Activated CD8-positive, alpha-beta memory T cell treated with anti-CD3 and anti-CD28 coated beads, Interleukin-2, amount 50 U/mL, for 1 hour (primary cell): ENCODE results near the gene NUP35.
A peak's percentile ranks its signal among the peaks of the same experiment; 100 is the strongest.

Source experiments
- DNase-seq: peaks from one replicate; pipeline ENCODE4 v3.0.0-alpha.2; 2020; ENCODE audit errors: extremely low read depth

NUP35 gene, protein sequence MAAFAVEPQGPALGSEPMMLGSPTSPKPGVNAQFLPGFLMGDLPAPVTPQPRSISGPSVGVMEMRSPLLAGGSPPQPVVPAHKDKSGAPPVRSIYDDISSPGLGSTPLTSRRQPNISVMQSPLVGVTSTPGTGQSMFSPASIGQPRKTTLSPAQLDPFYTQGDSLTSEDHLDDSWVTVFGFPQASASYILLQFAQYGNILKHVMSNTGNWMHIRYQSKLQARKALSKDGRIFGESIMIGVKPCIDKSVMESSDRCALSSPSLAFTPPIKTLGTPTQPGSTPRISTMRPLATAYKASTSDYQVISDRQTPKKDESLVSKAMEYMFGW

GRCh38 chr2:183124222-183124956 lies at the start of gene NUP35:
TSS of gene NUP35 (plus strand) at chr2:183124443. CDS start at chr2:183124458, 15 bp downstream.
- peak; percentile 60 for DNase-seq

- no peak for DNase-seq
Measured at GRCh38 chr2:183078163-183078463, 46.1 kb upstream of the NUP35 start.

- DNase-seq: peak; percentile 28
Measured at GRCh38 chr2:183078464-183079138, 45.6 kb upstream of the NUP35 start, which contains the start of gene DUSP19. TSS of gene DUSP19 (plus strand) at chr2:183078747. CDS start at chr2:183078934, 187 bp downstream.

- DNase-seq: no peak
Measured at GRCh38 chr2:183079139-183079775, 45.0 kb upstream of the NUP35 start.

GRCh38 chr2:183081911-183082310 lies 42.3 kb upstream of the NUP35 start:
- no peak for DNase-seq

GRCh38 chr2:183088061-183088460 lies 36.2 kb upstream of the NUP35 start:
- no peak for DNase-seq

DNA sequence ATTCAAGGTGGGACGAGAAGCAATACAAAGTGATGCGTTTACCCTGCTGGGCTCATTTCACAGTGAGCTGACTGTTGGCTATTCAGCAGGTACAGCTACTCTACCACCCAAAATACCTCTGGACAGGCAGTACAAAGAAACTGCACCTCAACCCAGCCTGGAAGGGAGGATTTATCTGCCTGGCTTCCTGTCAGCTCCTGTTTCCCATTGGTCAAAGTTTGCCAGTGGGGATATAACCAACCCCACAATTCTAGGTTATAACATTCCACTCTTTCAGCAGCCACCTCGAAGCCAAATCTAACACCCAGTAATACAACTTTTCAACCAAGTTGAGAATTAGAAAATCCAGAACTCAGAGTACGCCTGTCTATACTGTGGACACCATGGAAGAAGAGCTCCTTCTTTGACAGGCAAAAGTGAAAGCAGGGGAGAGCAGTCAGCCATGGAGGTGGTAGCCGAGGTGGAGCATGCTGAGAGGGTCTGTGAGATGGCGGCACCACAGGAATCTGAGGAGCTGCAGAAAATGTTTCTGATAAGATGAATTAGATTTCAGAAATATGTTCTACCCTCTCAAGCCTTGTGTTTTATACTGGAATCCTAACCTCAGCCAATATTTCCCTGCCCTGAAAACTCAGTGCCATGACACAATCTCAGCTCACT lies 34.9 kb upstream of the NUP35 start:
- DNase-seq: no peak

- no peak for DNase-seq
Measured at GRCh38 chr2:183091318-183091953, 32.8 kb upstream of the NUP35 start.

DNA sequence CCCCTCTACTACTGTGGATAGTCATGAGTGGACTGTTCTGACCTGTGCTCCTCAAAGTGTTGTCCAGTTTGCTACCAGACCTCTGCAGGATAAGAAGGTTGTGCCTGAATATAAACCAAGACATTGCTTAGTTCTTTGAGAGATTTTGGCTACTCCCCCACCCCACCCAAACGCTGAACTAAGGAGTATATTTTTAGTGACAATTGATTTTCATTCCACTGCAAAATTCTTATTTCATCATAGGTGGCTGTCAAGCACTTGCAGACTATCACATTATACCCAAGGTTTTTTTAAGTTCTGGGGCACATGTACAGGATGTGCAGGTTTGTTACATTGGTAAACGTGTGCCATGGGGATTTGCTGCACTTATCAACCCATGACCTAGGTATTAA lies 32.3 kb upstream of the NUP35 start:
- DNase-seq: no peak

GRCh38 chr2:183093857-183094657 lies 30.2 kb upstream of the NUP35 start:
- DNase-seq: no peak

GRCh38 chr2:183105402-183106134 lies 18.7 kb upstream of the NUP35 start:
- DNase-seq: no peak

- no peak for DNase-seq
Measured at GRCh38 chr2:183112577-183112976, 11.7 kb upstream of the NUP35 start.

DNA sequence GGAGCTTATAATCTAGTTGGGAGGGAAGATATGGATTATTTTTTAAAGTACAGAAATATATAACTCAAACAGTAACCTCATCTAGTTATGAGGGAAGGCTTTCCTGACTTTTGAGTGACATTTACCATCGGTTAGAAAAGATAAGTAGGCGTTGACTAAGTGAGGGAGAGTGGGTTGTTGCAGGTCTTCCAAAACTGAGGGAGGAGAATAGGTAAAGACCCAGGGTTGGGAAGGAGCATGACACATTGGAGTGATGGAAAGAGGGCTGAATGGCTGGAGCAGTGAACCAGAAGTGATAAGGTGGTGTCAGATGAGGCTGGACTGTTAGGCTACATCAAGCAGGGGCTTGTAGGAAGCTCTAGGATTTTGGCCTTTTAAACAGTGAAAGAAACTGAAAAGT lies 10.6 kb upstream of the NUP35 start:
- DNase-seq: no peak

GRCh38 chr2:183117226-183117625 lies 7.0 kb upstream of the NUP35 start:
- DNase-seq: no peak

DNA sequence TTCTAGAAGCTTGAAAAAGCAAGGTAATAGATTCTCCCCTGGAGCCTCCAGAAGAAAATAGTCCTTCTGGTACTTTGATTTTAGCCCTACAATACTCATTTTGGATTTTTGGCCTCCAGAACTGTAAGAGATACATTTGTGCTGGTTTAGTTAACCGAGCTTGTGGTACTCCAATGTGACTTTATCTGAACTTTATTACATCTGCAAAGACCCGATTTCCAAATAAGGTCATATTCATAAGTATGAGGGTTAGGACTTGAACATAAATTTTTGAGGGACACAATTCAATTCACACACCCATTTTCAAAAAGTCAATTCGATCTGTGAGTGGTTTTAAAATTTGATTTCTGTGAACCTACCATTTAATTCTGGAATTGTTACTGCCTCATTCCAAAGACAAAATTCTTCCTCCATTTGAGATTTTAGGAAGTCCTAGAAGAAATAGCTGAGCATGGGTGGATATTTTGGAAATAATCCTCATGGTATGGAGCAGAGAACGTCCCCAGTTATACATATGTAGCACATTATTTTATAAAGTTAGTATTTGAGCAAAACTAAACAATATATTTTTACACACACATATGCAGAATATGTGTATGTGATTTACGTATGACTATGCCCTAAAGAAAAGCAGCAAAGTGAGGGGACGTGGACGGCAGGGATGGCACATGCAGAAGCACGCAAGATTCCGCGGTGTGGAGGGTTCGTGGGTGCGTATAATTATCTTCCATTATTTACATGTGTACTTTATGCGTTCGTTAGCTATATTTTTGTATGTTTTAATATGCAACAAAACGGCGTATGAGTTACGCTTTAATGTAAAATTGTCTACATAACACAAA lies 905 bp upstream of the NUP35 start:
- DNase-seq: no peak

DNA sequence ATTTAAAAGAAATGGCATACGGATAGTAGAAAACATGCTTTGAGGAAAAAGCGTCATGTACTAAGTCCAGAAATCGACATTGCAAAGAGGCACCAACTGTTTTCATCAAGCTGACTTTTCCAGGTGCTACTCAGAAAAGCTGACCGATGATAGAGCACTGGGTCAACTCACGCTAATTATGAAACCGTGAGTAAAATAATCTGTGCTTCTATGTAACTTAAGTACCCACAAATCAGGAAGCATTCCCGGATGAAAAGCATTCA lies 353 bp upstream of the NUP35 start:
- DNase-seq: no peak

DNA sequence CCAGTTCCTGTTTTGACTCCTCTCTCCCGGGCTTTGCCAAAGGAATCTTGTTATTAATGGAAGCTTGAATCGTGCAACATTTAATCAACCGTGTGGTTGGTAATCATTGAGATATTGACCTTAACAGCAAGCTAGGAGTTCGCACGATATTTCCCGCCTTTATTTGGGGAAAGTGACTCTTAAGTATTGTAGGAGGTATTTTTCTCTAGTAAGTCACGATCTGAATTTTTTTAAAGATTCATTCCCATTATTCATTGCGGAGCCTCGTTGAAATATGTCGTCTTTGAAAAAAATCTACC lies 663 bp downstream of the NUP35 start:
- no peak for DNase-seq

GRCh38 chr2:183125659-183126341 lies 1.6 kb downstream of the NUP35 start:
- DNase-seq: no peak

DNA sequence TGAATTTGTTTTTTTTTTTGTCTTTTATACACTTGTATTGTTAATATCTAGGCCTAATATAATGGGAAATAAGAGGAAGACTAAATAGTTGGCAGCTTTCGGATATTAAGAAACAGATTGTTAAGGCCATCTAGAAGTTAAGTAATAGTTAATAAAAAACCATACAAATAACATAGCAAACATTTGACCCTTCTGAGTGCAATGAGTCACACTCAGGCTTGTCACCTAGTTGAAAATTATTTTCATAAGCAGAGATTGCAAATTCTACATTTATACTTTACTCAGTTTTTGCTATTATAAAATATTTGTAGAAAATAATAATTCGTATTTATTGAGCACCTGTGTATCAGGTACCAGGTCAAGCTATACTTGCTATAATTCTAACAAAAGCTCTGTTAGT lies 2.4 kb downstream of the NUP35 start:
- DNase-seq: no peak
